ENCODE results near the gene DARS1. TPM values are rescaled to one million over a fixed set of nuclear protein-coding genes. Genes with fewer than 3 reads are reported as not detected.

DARS1 gene
- total and polyA plus RNA-seq, 8 donors: 39.1 to 244 (median 62.1) TPM

DNA sequence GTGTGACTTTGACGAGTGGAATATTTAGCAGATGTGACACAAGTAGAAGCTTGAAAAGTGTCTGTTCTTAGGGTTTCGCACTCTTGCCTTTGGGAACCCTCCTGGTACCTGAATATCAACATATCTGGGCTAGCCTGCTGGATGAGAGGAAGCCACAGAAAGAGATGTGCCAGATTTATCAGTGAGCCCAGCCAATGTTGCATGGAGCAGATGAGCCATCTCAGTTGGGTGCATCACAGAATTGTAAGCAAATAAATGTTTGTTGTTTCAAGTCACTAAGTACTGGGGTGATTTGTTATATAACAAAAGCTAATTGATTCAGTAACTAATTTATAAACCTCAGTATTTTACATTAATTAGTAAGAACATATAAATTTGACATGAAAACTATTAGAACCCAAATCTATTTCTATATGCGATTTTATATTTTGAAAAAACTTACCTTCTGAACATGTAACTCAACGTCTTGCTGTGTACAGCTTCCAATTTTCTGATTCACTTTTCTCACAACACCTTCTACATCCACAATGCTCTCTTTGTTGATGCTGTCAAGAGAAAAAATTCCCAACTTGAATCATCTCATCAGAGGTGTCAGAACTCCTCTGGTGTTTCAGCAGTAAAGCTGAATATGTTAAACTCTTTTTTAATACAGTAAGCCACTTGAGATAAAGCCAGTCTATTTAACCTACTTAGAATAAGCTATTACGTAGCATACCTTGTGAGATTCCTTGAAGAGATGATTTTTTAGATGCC lies 42.3 kb downstream of the DARS1 start:
- Histone ChIP-seq H3K27ac (no peak overlapping the region), H3K4me1 (peaks cover 0 to 3% (median 0%) of the 10 kb centered on the region in 4 donors), H3K27me3 (no peaks in the 10 kb centered on the region), H3K36me3 (peaks cover 5 to 18% (median 13%) of the 10 kb centered on the region in 4 donors), H3K4me3 (no peak overlapping the region), H3K9me3 (no peaks in the 10 kb centered on the region)
- TF ChIP-seq, protein P1, sequence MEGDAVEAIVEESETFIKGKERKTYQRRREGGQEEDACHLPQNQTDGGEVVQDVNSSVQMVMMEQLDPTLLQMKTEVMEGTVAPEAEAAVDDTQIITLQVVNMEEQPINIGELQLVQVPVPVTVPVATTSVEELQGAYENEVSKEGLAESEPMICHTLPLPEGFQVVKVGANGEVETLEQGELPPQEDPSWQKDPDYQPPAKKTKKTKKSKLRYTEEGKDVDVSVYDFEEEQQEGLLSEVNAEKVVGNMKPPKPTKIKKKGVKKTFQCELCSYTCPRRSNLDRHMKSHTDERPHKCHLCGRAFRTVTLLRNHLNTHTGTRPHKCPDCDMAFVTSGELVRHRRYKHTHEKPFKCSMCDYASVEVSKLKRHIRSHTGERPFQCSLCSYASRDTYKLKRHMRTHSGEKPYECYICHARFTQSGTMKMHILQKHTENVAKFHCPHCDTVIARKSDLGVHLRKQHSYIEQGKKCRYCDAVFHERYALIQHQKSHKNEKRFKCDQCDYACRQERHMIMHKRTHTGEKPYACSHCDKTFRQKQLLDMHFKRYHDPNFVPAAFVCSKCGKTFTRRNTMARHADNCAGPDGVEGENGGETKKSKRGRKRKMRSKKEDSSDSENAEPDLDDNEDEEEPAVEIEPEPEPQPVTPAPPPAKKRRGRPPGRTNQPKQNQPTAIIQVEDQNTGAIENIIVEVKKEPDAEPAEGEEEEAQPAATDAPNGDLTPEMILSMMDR (IDR thresholded peaks at IDR 0.05): no peak
- no peak for TF ChIP-seq EP300 (IDR thresholded peaks at IDR 0.05)
- intact Hi-C loops (cut with DNase I; ENCODE audit: low total_unique reads): no loop called here
- WGBS, 5 donors: 93 to 95% (median 94%) methylated on average over 5 of the region's 5 CpGs
- DNase-seq: no peak

DNA sequence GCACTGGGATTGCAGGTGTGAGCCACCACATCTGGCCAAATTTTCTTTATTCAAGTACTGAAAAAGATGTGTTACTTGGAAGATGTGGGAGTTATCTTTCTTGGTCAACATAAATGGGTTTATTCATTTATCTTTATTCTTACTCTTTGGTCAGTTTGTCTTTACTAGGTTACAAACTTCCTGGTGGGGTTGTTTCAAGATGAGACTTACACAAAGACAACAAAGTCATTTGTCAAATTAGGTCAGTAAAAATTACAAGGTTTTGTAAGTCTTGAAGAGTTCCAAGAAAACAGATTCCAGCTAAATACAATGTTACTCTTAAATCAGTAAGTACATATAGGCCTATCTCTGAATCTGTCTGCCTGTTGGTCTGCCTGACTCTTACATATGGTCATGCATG lies 48.9 kb downstream of the DARS1 start:
- H3K27me3 ChIP-seq: no peaks in the 10 kb centered on the region
- TF ChIP-seq POLR2A (IDR thresholded peaks at IDR 0.05) (no peak), POLR2AphosphoS5 (IDR thresholded peaks at IDR 0.05) (no peak), EP300 (IDR thresholded peaks at IDR 0.05) (no peak)
- TF ChIP-seq, protein P1 (IDR thresholded peaks at IDR 0.05): no peak
- peaks cover 3 to 39% (median 29%) of the 10 kb centered on the region in 4 donors for H3K36me3 ChIP-seq
- H3K4me1 ChIP-seq: no peaks in the 10 kb centered on the region
- H3K4me3 ChIP-seq: no peak overlapping the region
- intact Hi-C loops (cut with DNase I; ENCODE audit: low total_unique reads): no loop called here
- DNase-seq: no peak
- H3K27ac ChIP-seq: no peak overlapping the region
- no peaks in the 10 kb centered on the region for H3K9me3 ChIP-seq

DNA sequence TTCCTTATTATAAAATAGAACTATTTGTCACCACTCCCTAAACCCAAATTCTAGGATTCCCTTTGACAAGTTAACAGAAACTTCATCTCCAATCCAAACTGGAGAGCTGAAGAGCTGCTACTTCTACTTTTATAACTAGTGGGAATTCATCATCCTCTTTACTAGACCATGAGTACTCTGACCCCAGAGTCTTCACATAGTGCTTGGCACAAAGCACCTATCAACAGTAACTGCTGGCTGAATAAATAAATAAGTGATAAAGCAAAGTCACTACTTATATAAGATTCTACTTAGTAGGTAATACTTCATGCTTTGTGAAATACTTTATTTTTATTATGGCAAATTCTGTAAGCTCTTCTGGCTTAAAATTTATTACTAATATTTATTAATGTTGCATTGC lies 49.5 kb downstream of the DARS1 start:
- intact Hi-C loops (cut with DNase I; ENCODE audit: low total_unique reads): no loop called here
- Histone ChIP-seq H3K4me3 (no peak overlapping the region), H3K36me3 (peaks cover 6 to 45% (median 35%) of the 10 kb centered on the region in 4 donors), H3K27ac (no peak overlapping the region), H3K9me3 (no peaks in the 10 kb centered on the region), H3K4me1 (no peaks in the 10 kb centered on the region), H3K27me3 (no peaks in the 10 kb centered on the region)
- DNase-seq: no peak
- TF ChIP-seq POLR2AphosphoS5 (IDR thresholded peaks at IDR 0.05) (no peak), POLR2A (IDR thresholded peaks at IDR 0.05) (no peak), EP300 (IDR thresholded peaks at IDR 0.05) (no peak)
- TF ChIP-seq, protein P1 (IDR thresholded peaks at IDR 0.05): no peak

DNA sequence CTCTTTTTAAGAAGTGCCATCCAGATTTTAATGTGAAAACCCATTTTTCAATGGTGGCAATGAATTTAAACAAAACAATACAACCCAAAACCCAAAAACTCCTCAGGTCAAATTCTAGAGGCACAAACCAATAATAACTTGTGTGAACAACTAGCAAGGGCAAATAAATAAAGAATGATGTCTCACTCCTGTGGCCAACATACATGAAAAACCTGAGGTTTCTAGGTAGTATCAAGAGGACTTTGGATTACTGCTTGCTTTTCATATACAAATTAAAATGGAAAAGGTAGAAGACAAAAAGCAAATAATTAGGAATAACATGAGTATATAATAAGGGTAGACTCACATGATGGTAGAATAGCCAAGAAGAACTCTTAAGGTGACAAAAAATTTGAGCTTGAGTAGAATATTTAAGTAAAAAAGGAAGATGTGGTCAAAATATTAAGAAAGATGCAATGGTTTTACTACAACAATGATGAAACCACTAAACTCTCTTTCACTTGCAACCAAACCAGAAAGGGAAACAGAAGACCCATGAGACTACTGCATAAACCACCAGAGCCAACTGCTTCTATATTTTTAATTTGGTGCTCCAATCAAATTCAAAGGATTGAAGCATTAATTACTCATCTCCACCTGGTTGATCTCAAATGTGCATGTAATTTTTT lies 53.5 kb downstream of the DARS1 start:
- peaks cover 0 to 9% (median 0%) of the 10 kb centered on the region in 4 donors for H3K4me1 ChIP-seq
- H3K36me3 ChIP-seq: peaks cover 6 to 68% (median 59%) of the 10 kb centered on the region in 4 donors
- TF ChIP-seq, protein P1 (IDR thresholded peaks at IDR 0.05): no peak
- no peak for TF ChIP-seq POLR2A (IDR thresholded peaks at IDR 0.05)
- TF ChIP-seq EP300 (IDR thresholded peaks at IDR 0.05): no peak
- DNase-seq: no peak
- intact Hi-C loops (cut with DNase I; ENCODE audit: low total_unique reads): no loop called here
- no peak overlapping the region for H3K4me3 ChIP-seq
- H3K27me3 ChIP-seq: no peaks in the 10 kb centered on the region
- H3K9me3 ChIP-seq: no peaks in the 10 kb centered on the region
- H3K27ac ChIP-seq: no peak overlapping the region
